OCI-LY7 (cell line): ENCODE data around the gene GON4L.

Experiments
- EZH2phosphoT487 ChIP-seq: fragments of 200-600 bp; sonication (generic); IDR thresholded peaks from 2 replicates; pipeline ENCODE4 v1.6.1; 2018; ENCODE audit warnings: low read depth, borderline replicate concordance, mild to moderate bottlenecking, mixed run types, antibody characterized with exemption, low read length, moderate library complexity, mixed read lengths
- TF ChIP-seq, protein P1 (sequence below): fragments of 200-600 bp; sonication (generic); conservative IDR thresholded peaks from 2 replicates; pipeline ENCODE4 v1.5.1; 2014; ENCODE audit warnings: mild to moderate bottlenecking, antibody characterized with exemption, low read length, moderate library complexity, mixed read lengths

- TF ChIP-seq, protein P1, sequence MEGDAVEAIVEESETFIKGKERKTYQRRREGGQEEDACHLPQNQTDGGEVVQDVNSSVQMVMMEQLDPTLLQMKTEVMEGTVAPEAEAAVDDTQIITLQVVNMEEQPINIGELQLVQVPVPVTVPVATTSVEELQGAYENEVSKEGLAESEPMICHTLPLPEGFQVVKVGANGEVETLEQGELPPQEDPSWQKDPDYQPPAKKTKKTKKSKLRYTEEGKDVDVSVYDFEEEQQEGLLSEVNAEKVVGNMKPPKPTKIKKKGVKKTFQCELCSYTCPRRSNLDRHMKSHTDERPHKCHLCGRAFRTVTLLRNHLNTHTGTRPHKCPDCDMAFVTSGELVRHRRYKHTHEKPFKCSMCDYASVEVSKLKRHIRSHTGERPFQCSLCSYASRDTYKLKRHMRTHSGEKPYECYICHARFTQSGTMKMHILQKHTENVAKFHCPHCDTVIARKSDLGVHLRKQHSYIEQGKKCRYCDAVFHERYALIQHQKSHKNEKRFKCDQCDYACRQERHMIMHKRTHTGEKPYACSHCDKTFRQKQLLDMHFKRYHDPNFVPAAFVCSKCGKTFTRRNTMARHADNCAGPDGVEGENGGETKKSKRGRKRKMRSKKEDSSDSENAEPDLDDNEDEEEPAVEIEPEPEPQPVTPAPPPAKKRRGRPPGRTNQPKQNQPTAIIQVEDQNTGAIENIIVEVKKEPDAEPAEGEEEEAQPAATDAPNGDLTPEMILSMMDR = no peak
- TF ChIP-seq EZH2phosphoT487 = no peak
These were observed 40.7 kb downstream of the GON4L start for GRCh38 chr1:155816351-155816750.
